Measurements from ENCODE around the gene COL18A1.

Gene COL18A1

DNA sequence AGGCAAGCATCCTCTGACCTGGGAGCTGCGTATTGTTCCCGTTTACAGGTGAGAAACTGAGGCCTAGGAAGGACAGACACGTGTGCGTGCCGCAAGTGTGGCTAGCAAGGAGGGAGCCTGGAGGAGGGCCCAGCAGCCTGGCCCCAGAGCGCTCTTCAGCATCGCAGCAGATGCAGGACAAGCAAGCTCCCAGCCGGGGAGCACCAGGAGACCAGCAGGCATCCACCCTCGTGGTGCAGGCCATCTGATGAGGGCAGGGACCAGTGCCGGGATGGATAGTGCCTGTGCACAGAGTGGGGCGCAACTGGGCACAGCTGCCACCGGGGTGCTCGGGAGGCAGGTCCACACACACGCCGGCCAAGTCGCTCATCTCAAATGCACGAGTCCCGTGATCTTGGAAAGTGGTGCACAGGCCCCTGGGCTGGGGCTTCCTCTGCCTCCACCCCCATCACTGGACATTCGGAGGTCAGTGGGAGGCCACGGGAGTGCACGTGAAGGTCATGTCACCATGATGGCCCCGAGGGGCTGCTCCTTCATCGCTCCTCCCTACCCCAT, 55.1 kb downstream of the COL18A1 start:
- FAIRE-seq: no peak
- DNase-seq (ENCODE audit: extremely low spot score, insufficient read length, low read depth): no peak

DNA sequence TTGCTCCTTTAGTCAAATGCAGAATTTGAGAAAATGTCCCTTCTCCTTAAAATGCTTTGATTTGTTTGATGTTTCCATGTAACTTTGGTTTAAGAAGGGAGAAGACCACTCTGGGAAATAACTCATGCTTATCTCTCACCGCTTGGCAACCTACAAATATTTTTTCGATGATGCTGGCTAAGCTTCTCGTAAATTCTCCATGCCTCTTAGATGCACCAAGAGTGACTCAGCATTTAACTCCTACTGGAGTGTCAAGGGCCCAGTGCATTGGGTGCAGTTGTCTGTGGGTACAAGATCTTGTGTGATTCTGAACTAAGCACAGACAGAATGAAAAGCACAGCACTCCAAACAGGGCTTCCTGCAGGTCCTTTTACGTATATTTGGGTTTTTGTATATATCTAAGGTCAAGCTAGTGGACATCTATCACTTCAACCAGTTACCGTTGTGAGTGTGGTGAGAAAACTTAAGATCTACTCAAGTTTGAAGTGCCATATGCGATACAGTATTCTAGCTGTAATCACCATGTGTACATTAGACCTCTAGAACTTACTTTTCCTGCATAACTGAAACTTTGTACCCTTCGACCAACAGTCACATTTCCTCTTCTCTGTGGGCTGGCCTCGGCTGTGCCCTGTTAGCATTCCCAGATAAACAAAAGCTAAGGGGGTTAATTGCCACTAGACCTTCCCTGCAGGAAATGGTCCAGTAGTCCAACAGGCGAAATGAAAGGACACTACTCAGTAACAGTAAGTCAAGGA, 55.8 kb downstream of the COL18A1 start:
- no peak for FAIRE-seq
- DNase-seq (ENCODE audit: extremely low spot score, insufficient read length, low read depth): no peak

DNA sequence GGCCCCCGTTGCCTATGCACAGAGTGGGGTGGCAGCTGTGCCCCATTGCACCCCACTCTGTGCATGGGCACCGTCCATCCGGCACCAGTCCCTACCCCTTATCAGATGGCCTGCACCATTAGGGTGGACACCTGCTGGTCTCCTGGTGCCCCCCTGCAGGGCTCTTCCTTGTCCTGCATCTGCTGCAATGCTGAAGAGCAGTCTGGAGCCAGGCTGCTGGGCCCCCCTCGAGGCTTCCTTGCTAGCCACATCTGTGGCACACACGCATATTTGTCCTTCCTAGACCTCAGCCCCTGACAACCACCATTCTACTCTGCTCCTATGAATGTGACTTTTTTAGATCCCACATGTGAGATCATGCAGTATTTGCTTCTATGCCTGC, 56.4 kb downstream of the COL18A1 start:
- no peak for DNase-seq (ENCODE audit: extremely low spot score, insufficient read length, low read depth)
- FAIRE-seq: no peak

DNA sequence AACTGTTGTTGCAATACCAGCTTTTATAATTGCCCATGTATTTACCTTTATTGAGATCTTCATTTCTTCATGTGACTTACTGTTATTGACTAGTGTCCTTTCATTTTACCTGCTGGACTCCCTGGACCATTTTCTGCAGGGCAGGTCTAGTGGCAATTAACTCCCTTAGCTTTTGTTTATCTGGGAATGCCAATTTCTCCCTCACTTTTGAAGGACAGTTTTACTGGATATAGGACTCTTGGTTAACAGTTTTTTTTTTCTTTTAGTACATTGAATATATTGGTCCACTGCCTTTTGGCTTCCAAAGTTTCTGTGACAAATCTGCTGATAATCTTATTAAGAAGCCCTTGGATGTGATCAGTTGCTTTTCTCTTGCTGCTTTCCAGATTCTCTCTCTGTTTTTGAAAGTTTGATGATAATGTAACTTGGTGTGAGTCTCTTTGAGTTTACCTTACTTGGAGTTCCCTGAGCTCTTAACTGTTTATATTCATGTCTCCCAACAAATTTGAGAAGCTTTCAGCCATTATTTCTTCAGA, 56.9 kb downstream of the COL18A1 start:
- FAIRE-seq (no peak), DNase-seq (ENCODE audit: extremely low spot score, insufficient read length, low read depth) (no peak)

DNA sequence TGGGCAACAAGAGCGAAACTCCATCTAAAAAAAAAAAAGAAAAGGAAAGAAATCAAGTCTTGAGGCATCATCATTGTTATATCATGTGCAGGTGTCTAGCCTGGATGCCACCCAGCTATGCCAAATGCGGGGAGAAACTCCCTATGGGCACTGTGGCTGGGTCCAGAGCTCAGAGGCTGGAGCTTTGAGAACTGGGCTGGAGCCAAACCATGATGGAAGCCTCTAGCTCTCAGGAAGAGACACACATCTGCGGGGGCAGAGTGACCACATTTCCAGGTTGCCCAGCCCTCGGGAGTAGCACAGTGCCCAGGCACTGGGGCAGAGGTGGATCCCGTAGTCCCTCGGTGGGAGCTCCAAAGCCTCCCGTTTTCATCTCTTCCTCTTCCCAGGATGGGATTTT, 58.9 kb downstream of the COL18A1 start:
- FAIRE-seq: no peak
- no peak for DNase-seq (ENCODE audit: extremely low spot score, insufficient read length, low read depth)

DNA sequence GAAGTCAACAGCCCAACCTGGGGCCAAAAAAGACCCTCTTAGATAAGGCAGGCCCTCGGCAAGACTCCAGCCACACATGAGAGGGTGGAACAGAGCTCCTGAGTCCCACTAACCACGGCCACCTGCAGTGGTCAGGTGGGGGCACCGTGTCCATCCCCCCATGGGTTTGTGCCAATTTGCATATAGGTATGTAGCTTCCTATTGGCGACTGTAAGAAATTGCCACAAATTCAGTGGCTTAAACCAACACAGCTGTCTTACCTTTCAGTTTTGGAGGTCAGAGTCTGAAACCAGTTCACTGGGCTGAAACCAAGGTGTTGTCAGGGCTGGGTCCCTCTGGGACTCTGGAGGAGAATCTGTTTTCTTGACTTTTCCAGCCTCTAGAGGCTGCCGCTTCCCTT, 59.3 kb downstream of the COL18A1 start:
- DNase-seq (ENCODE audit: extremely low spot score, insufficient read length, low read depth) (no peak), FAIRE-seq (peak; percentile 5)

DNA sequence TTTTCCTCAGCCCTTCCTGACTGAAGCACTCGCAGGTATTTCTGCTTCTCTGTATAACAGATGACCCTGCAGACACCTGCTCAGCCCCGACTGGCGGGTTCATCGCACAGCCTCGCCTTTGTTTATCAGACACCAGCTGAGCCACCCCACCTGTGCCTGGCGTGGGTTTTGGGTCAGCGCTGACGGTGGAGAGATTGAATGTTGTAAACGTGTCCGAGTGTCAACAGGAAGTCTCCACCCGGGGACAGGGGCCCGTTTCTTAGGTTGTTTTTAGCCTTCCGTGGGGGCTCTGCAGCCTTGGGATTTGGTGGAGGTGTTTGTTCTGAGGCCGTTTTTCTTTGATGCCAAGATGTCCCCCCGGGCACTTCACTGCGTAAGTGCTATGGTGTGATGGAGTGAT, 60.1 kb downstream of the COL18A1 start:
- FAIRE-seq (no peak), DNase-seq (ENCODE audit: extremely low spot score, insufficient read length, low read depth) (no peak)

GRCh38 chr21:45465611-45466329, 60.8 kb downstream of the COL18A1 start:
- FAIRE-seq: no peak
- DNase-seq (ENCODE audit: extremely low spot score, insufficient read length, low read depth): no peak

DNA sequence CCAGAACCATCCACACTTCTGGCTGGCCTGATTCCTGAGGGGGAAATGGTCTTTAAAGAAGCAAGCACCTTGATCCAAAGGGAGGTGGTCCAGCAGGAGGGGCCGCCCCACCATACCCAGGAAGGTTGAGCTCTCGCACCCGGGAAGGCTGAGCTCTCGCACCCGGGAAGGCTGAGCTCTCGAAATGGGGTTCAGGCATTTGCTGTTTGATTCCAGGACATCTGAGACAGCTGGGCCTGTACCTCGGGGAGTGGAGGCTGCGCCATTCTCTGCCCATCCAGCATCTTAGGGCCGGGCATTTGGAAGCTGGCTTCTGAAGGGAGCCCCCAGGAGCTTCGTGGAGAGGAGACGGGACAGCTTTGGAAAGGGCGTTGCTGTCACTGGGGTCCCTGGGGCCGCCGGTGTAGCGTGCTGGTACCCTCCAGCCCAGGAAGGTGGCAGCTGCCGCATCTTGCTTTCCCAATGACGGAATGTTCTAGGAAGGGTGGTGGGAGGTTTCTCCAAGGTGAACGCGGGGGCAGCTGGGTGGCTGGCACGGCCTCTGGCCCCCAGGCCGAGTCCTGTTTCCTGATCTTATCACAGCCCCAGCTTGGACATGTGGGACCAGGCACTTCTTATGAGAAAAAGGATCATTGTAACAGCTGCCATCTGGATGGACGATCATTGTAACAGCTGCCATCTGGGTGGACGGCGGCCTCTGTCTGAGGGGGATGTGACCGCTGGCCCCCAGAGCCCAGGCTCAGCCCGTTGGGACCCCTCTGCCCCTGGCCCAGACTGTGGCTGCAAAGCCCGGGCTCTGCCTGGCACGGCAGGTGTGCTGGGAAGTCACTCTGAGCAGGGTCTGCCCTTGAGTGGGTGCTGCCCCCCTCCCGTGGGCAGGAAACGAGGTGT, 61.6 kb downstream of the COL18A1 start:
- no peak for FAIRE-seq
- DNase-seq (ENCODE audit: extremely low spot score, insufficient read length, low read depth): no peak

GRCh38 chr21:45467221-45467779, 62.3 kb downstream of the COL18A1 start:
- no peak for DNase-seq (ENCODE audit: extremely low spot score, insufficient read length, low read depth)
- no peak for FAIRE-seq

- DNase-seq (ENCODE audit: extremely low spot score, insufficient read length, low read depth) (no peak), FAIRE-seq (no peak)
These were observed 63.3 kb downstream of the COL18A1 start for GRCh38 chr21:45468051-45468970.

DNA sequence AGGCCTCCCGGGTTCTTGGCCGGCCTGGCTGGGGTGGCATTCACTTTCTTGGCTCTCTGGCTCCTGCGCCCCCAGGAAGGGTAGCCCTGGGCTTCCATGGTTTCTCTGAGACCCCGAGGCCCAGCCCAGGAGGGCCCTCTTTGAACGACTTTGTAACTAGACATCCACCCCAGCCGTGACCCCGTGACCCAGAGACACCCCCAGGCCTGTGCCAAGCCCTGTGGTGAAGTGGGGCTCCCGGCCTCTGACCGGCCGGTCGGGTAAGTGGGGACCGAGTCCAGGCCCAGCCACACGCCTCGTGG, 64.0 kb downstream of the COL18A1 start:
- DNase-seq (ENCODE audit: extremely low spot score, insufficient read length, low read depth) (no peak), FAIRE-seq (no peak)

- DNase-seq (ENCODE audit: extremely low spot score, insufficient read length, low read depth): no peak
- no peak for FAIRE-seq
These were observed 64.5 kb downstream of the COL18A1 start for GRCh38 chr21:45469273-45470086.

- no peak for DNase-seq (ENCODE audit: extremely low spot score, insufficient read length, low read depth)
These were observed 65.1 kb downstream of the COL18A1 start for GRCh38 chr21:45470087-45470515.

DNA sequence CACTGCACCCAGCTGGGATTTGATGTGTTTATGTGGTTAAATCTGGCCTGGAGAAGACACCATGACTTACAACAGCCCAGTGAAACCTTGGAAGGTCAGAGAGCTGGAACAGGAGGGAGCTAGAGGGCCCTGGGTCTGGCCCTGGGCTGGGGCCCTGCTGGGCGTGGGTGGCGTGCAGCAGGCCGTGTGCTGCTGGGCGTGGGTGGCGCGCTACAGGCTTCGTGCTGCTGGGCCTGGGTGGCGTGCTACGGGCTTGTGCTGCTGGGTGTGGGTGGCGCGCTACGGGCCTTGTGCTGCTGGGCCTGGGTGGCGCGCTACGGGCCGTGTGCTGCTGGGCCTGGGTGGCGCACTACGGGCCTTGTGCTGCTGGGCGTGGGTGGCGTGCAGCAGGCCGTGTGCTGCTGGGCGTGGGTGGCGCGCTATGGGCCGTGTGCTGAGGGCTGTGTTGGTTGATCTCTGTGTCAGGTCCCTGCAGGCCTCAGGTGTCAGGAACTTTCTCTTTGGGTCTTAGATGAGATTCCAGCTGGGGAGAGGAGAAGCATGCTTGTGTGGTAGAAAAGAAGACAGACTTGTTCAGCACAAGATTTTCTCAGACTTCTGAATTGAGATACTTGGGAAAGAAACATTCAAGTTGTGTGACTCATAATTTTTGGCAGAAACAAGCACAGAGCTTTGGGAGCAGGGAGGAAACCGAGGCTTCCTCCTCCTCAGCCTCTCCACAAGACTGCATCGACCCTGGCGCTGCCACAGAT, 66.0 kb downstream of the COL18A1 start:
- DNase-seq (ENCODE audit: extremely low spot score, insufficient read length, low read depth): no peak

More at GRCh38 chr21:45470087-45470515, 65.1 kb downstream of the COL18A1 start:
- FAIRE-seq: no peak

GRCh38 chr21:45471525-45472221, 66.7 kb downstream of the COL18A1 start:
- DNase-seq (ENCODE audit: extremely low spot score, insufficient read length, low read depth) (no peak), FAIRE-seq (no peak)

More for the DNA sequence above, 66.0 kb downstream of the COL18A1 start:
- FAIRE-seq: no peak

Measured in GM18507 (cell line).